Psoas muscle (tissue), 8 donors: ENCODE data around the gene RUVBL2. TPM values are rescaled to one million over a fixed set of nuclear protein-coding genes. Genes with fewer than 3 reads are reported as not detected.

ENCODE experiments used
- ATAC-seq, 4 donors: fragments of 200-7000 bp; cut with Tn5 transposase; one replicate each; pipeline ENCODE4 v1.9.1; 2020; ENCODE audit warnings: moderate library complexity in 3 of 4, mild to moderate bottlenecking in 2 of 4
- DNase-seq, 2 donors: peaks; one replicate each; pipeline ENCODE4 v3.0.0-alpha.2; 2020
- H3K27ac ChIP-seq: fragments of 200-600 bp; one replicate; pipeline ENCODE4 v1.8.0; 2022
- H3K27me3 ChIP-seq, 3 donors: fragments of 200-600 bp in 1 of 3; one replicate each; pipeline versions ENCODE4 v1.6.1 to v1.8.0; 2013 to 2022; ENCODE audit warnings: low read length in 2 of 3, mild to moderate bottlenecking in 2 of 3, moderate library complexity in 1 of 3; ENCODE audit not compliant: insufficient read depth in 3 of 3
- H3K36me3 ChIP-seq, 2 donors: fragments of 200-600 bp in 1 of 2; one replicate each; pipeline versions ENCODE4 v1.6.1 to v1.8.0; 2013 to 2022; ENCODE audit warnings: low read depth in 1 of 2, mild to moderate bottlenecking in 1 of 2, moderate library complexity in 1 of 2; ENCODE audit not compliant: insufficient read depth in 1 of 2
- H3K4me1 ChIP-seq: fragments of 200-600 bp; one replicate; pipeline ENCODE4 v1.8.0; 2022
- H3K4me3 ChIP-seq: fragments of 200-600 bp; one replicate; pipeline ENCODE4 v1.8.0; 2022; ENCODE audit warnings: mild to moderate bottlenecking
- H3K9me3 ChIP-seq: fragments of 200-600 bp; one replicate; pipeline ENCODE4 v1.8.0; 2022
- WGBS, 3 donors: extraction: QIAGEN DNeasy Blood & Tissue Kit; methylation state at CpG; one replicate each; pipeline versions ENCODE4 v1.1.6 to v1.1.7; 2013; 5-methylcytosine and 5-hydroxymethylcytosine counted together
- intact Hi-C, 2 donors: fragments of 100-400 bp; cut with DNase I; formaldehyde crosslinking; loops; one replicate each; pipeline versions ENCODE4 v1.11.0 to v1.14.2; 2022
- polyA plus RNA-seq, 3 donors: library from polyadenylated mRNA; stranded (reverse); fragments of 200-250 nt; gene quantifications; one replicate each; pipeline ENCODE4 v1.2.3, GENCODE V29; 2013
- total RNA-seq, 4 donors: library from RNA; stranded (reverse); fragmentation: NEBNext Ultra II Directional in 2 of 4; extraction: Animal tissue kit (Norgen Biotek cat#: 25700) in 2 of 4; gene quantifications; one replicate each; pipeline versions ENCODE4 v1.2.1 to v1.2.4, GENCODE V29; 2021 to 2023
- TF ChIP-seq, protein P1 (sequence below): fragments of 200-600 bp; IDR thresholded peaks from one replicate; pipeline ENCODE4 v1.8.0; 2022; ENCODE audit warnings: antibody characterized with exemption
- donor health status: healthy with polysubstance abuse.
- donor health status: DM: no; HTN: no; CAD: no; lungs with moderate emphysema.
- donor health status: Bipolar disorder and iron deficiency.
- donor health status: healthy.
- donor health status: DM: yes; HTN: yes; CAD: no.
- donor health status: DM: no; HTN: no; CAD: no.
- donor health status: DM: no; HTN: no; CAD: no.
- donor health status: DM: yes; HTN: yes; CAD: no.

The RUVBL2 gene
- total and polyA plus RNA-seq, 7 donors = 61.1 to 87.4 (median 76.5) TPM

DNA sequence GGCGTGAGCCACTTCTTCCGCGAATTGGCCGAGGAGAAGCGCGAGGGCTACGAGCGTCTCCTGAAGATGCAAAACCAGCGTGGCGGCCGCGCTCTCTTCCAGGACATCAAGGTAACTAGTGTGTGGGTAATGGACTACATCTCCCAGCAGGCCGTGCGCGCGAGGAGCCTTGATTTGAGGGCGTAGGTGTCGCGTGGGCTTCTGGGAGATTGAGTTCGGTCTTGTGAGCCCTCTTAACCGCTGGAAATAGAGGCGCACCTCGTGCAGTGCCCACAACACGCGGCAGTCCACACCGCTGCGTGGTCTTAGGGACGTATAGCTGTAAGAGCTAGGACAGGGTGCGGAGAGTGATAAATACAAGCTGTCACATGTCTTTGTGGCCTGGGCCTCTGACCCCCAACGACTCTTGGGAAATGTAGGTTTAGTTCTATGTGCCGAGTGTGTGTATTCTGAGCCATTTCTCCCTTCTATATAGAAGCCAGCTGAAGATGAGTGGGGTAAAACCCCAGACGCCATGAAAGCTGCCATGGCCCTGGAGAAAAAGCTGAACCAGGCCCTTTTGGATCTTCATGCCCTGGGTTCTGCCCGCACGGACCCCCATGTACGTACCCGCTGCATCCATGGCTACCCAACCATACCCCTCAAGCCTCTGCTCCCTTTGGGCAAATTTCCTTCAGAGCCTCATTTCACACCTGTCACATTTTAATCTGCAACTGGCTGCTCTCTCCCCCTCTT lies 27.7 kb upstream of the RUVBL2 start:
- DNase-seq (peak; percentile 89 to 94), ATAC-seq (peak; percentile 53 to 76 (median 68))
- peak overlapping the region; percentile 94 for H3K4me3 ChIP-seq
- WGBS, 3 donors = 4 to 12% (median 5%) methylated on average over 36 of the region's 36 CpGs
- intact Hi-C loops = loop anchor here (2.0 to 10.0 kb wide), 3 partner anchors 94 to 331 kb away; partner anchors contain the start of genes DBP (in 1 of the 2) and PPP1R15A (in 1 of the 2)
- H3K36me3 ChIP-seq = peaks cover 0 to 40% of the 10 kb centered on the region in 2 donors
- TF ChIP-seq, protein P1, sequence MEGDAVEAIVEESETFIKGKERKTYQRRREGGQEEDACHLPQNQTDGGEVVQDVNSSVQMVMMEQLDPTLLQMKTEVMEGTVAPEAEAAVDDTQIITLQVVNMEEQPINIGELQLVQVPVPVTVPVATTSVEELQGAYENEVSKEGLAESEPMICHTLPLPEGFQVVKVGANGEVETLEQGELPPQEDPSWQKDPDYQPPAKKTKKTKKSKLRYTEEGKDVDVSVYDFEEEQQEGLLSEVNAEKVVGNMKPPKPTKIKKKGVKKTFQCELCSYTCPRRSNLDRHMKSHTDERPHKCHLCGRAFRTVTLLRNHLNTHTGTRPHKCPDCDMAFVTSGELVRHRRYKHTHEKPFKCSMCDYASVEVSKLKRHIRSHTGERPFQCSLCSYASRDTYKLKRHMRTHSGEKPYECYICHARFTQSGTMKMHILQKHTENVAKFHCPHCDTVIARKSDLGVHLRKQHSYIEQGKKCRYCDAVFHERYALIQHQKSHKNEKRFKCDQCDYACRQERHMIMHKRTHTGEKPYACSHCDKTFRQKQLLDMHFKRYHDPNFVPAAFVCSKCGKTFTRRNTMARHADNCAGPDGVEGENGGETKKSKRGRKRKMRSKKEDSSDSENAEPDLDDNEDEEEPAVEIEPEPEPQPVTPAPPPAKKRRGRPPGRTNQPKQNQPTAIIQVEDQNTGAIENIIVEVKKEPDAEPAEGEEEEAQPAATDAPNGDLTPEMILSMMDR = no peak
- H3K9me3 ChIP-seq = no peaks in the 10 kb centered on the region
- H3K4me1 ChIP-seq = peaks cover 43% of the 10 kb centered on the region
- H3K27ac ChIP-seq = peak overlapping the region; percentile 89
- no peaks in the 10 kb centered on the region for H3K27me3 ChIP-seq

DNA sequence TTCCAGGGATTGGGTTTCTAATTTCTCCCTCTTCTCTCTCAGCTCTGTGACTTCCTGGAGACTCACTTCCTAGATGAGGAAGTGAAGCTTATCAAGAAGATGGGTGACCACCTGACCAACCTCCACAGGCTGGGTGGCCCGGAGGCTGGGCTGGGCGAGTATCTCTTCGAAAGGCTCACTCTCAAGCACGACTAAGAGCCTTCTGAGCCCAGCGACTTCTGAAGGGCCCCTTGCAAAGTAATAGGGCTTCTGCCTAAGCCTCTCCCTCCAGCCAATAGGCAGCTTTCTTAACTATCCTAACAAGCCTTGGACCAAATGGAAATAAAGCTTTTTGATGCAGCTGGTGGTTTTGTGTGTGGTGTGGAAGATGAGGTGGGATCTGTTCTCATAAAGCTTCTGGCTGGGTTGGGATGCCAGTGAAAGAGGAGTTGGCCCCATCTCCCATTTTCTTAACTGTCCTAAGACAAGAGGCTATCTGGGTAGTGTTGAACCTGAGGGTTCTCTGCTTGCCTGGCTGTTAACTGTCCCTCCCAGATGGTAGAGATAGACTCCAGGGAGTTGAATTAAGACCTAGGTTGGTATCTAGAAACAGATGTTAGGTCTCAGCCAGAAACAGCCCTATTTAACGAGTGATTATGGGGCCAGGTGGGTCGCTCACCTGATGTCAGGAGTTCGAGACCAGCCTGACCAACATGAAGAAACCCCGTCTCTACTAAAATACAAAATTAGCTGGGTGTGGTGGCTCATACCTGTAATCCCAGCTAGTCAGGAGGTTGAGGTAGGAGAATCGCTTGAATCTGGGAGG lies 26.9 kb upstream of the RUVBL2 start:
- peak overlapping the region; percentile 89 for H3K27ac ChIP-seq
- H3K9me3 ChIP-seq = no peaks in the 10 kb centered on the region
- peaks cover 0 to 47% of the 10 kb centered on the region in 2 donors for H3K36me3 ChIP-seq
- H3K4me3 ChIP-seq = peak overlapping the region; percentile 94
- ATAC-seq = no peak
- peaks cover 43% of the 10 kb centered on the region for H3K4me1 ChIP-seq
- no peaks in the 10 kb centered on the region for H3K27me3 ChIP-seq
- intact Hi-C loops = loop anchor here in 1 of 2 donors (5.0 to 10.0 kb wide), 2 partner anchors 94 to 332 kb away; partner anchors contain the start of genes DBP and PPP1R15A
- no peak for DNase-seq
- TF ChIP-seq, protein P1 = no peak
- WGBS, 3 donors = 54 to 83% (median 58%) methylated on average over 10 of the region's 10 CpGs

DNA sequence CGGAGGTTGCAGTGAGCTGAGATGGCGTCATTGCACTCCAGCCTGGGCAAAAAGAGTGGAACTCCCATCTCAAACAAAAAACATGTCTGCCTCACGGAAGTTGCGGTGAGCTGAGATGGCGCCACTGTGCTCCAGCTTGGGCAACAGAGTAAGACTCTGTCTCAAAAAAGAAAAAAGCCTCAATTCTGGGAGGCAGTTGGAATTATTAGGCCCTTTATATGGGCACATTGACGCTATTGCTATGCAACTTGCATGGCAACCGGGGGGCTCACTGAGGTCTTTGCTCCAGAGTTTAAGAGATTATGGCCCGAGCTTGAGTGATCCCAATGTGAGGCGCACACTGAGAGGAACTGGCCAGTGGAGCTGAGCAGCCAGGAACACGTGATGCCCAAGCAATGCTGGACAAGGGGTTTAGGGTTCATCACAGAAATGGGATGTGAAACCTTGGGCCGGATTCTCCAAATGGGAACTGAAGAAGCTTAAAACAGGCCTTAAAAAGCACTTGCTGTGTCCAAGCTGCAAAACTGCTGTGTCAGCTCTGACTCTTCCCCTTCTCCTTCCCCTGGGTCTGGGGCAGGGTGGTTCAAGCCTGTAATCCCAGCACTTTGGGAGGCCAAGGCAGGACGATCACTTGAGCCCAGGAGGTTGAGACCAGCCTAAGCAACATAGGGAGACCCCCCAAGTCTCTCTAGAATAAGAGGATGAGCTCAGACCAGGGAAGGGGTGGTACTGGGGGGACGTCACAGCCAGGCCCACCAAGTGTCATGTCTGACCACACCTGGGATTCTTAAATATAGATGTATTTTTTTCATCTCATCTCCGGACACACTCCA lies 26.1 kb upstream of the RUVBL2 start:
- peak overlapping the region; percentile 94 for H3K4me3 ChIP-seq
- no peaks in the 10 kb centered on the region for H3K9me3 ChIP-seq
- ATAC-seq (no peak), DNase-seq (peak in 1 of 2 donors; percentile 44)
- peak overlapping the region; percentile 89 for H3K27ac ChIP-seq
- TF ChIP-seq, protein P1 = no peak
- peaks cover 43% of the 10 kb centered on the region for H3K4me1 ChIP-seq
- H3K36me3 ChIP-seq = peaks cover 0 to 55% of the 10 kb centered on the region in 2 donors
- intact Hi-C loops = loop anchor here in 1 of 2 donors (5.0 to 10.0 kb wide), 2 partner anchors 95 to 333 kb away; partner anchors contain the start of genes DBP and PPP1R15A
- H3K27me3 ChIP-seq = no peaks in the 10 kb centered on the region
- WGBS, 3 donors = 54 to 84% (median 57%) methylated on average over 14 of the region's 14 CpGs

DNA sequence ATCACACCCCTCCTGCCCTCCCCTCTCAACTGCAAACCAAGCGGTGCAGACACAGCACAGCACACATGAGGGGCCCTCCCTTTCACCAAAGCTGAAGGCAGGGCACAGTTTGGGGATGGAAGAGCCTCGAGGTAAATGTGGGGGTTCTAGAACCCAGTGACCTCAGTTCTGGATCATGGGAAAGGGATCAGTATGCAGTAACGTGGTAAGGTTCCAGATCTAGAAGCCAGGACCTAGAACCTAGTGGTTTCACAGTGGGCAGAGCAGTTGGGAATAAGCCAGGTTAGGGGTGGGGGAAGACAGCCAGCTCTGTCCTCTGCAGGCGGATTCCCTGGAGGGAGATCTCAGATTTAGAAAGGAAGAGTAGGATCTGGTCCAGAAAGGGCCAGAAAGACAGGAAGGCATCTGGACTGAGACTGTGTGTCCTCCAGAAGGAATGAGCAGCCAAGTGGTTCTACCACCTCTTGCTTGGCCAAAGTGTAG lies 25.5 kb upstream of the RUVBL2 start:
- Histone ChIP-seq H3K27me3 (no peaks in the 10 kb centered on the region), H3K4me1 (peaks cover 42% of the 10 kb centered on the region), H3K9me3 (no peaks in the 10 kb centered on the region), H3K27ac (peak overlapping the region; percentile 89), H3K36me3 (peaks cover 0 to 62% of the 10 kb centered on the region in 2 donors), H3K4me3 (peak overlapping the region; percentile 94)
- no peak for ATAC-seq
- DNase-seq = no peak
- intact Hi-C loops = loop anchor here in 1 of 2 donors (5.0 to 10.0 kb wide), 2 partner anchors 96 to 333 kb away; partner anchors contain the start of genes DBP and PPP1R15A
- 21 to 53% (median 32%) methylated on average over 4 of the region's 4 CpGs for WGBS, 3 donors
- TF ChIP-seq, protein P1 = no peak
